Erythroblast (primary cell): Measurements from ENCODE around the gene ADGRG3.

Experiments used
- GATA1 ChIP-seq: IDR thresholded peaks from 2 replicates; pipeline ENCODE4 v1.6.1; 2011; ENCODE audit warnings: low read depth, mild to moderate bottlenecking, control low read depth, low read length, moderate library complexity
- POLR2A ChIP-seq: IDR thresholded peaks from 2 replicates; pipeline ENCODE4 v1.6.1; 2011; ENCODE audit warnings: mild to moderate bottlenecking, low read length

- TF ChIP-seq POLR2A (no peak), GATA1 (no peak)
Measured at GRCh38 chr16:57630407-57630797, 37.7 kb upstream of the ADGRG3 start.
